NCI-H524 (cell line): ENCODE measurements around the gene DDAH2.

Source experiments
- DNase-seq, 2 experiments: peaks; one replicate each; lab custom pipeline; 2025; lab: John Stamatoyannopoulos, UW

The DDAH2 gene

GRCh38 chr6:31732029-31732428 lies 2.9 kb upstream of the DDAH2 start:
- no peak for DNase-seq

GRCh38 chr6:31730631-31731086 lies 1.6 kb upstream of the DDAH2 start:
- no peak for DNase-seq

- peak in 1 of 2 experiments; percentile 49 for DNase-seq
These were observed 1.0 kb upstream of the DDAH2 start for GRCh38 chr6:31729979-31730630.

- DNase-seq: peak; percentile 65 to 88
These were observed 448 bp upstream of the DDAH2 start for GRCh38 chr6:31729515-31729978.

GRCh38 chr6:31727717-31728671 lies 1.1 kb downstream of the DDAH2 start:
- no peak for DNase-seq

GRCh38 chr6:31727034-31727716 lies 1.9 kb downstream of the DDAH2 start:
- DNase-seq: no peak

- no peak for DNase-seq
These were observed 3.4 kb downstream of the DDAH2 start for GRCh38 chr6:31725502-31726350.

GRCh38 chr6:31723980-31724691 lies 5.0 kb downstream of the DDAH2 start:
- no peak for DNase-seq

GRCh38 chr6:31723245-31723979 lies 5.7 kb downstream of the DDAH2 start, which contains the start of gene MPIG6B:
TSS of gene MPIG6B (plus strand) at chr6:31723373. CDS start at chr6:31723384, 11 bp downstream.
- no peak for DNase-seq

GRCh38 chr6:31722173-31722572 lies 6.9 kb downstream of the DDAH2 start:
- DNase-seq: no peak

GRCh38 chr6:31721351-31722020 lies 7.6 kb downstream of the DDAH2 start, which contains the start of gene LY6G6C:
TSS of gene LY6G6C (minus strand) at chr6:31721746. CDS start at chr6:31721679, 67 bp downstream.
- DNase-seq: no peak

GRCh38 chr6:31720196-31720770 lies 8.8 kb downstream of the DDAH2 start:
- DNase-seq: no peak

GRCh38 chr6:31719001-31719400 lies 10.1 kb downstream of the DDAH2 start:
- DNase-seq: no peak

GRCh38 chr6:31718265-31718664 lies 10.8 kb downstream of the DDAH2 start:
- DNase-seq: no peak

- DNase-seq: no peak
These were observed 11.4 kb downstream of the DDAH2 start for GRCh38 chr6:31717499-31718222.

GRCh38 chr6:31715022-31715958 lies 13.8 kb downstream of the DDAH2 start, which contains the start of gene LY6G6D:
TSS of gene LY6G6D (plus strand) at chr6:31715348. CDS start at chr6:31715356, 8 bp downstream.
- DNase-seq: peak; percentile 8 to 38
